Erythroblast (primary cell): ENCODE data around the gene AFAP1L1.

ENCODE experiments used
- GATA1 ChIP-seq: IDR thresholded peaks from 2 replicates; pipeline ENCODE4 v1.6.1; 2011; ENCODE audit warnings: low read depth, mild to moderate bottlenecking, control low read depth, low read length, moderate library complexity
- POLR2A ChIP-seq: IDR thresholded peaks from 2 replicates; pipeline ENCODE4 v1.6.1; 2011; ENCODE audit warnings: mild to moderate bottlenecking, low read length

DNA sequence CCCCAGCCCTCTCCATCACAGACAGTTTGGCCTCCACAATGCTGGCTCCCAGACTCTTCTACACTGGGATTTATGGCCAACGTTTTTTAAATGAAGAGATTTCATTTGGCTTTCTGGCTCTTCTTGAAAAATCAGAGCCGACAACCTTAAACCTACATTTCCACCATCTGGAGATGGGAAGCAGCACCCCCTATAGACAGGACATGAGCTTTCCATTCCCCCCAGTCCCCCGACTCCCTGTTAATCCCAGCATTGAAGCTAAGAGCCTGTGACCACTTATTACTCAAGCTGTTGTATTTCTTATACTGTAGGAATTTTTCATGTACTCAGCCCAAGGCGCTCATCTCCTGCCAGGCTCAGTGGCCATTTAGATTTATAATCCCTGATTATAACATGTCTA lies 34.0 kb upstream of the AFAP1L1 start:
- TF ChIP-seq POLR2A, result no peak
- TF ChIP-seq GATA1, result no peak
